ENCODE data around the gene C10orf62.

DNA sequence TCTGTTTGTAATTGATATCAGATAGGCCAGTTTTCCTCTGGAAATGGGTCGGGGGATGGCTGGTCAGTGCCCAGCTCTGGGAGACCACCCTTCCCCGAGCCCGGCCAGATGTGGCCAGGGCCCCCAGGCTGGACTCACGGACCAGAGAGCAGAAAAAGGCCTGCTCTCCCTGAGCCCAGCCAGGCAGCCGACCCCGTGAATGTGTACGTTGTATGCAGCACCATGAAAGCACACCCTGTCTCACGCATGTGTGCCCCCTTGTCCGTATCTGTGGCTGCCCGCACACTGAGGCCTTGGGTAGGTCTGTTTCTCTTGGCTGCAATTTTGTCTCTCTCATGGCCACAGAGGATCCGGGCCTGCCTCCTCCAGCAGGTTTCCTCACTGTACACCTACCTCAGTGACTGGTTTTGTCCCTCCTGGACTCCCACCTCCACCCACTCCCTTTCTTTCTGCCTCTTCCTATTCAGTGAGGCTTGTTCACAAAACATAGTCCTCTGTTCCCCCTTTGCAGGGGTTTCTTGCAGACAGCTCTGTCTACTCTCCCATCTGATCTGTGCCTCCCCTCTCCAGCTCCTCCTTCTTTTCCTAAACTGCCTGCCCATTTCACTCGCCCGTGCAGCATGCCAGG, 40.6 kb upstream of the C10orf62 start:
- no peak for TF ChIP-seq POLR2AphosphoS5 (IDR thresholded peaks at IDR 0.05; ENCODE audit: insufficient read depth, low read depth, low read length)
- TF ChIP-seq MYC (IDR thresholded peaks at IDR 0.05; ENCODE audit: low read depth, low read length), result no peak
- TF ChIP-seq CTCF (IDR thresholded peaks at IDR 0.05; ENCODE audit: extremely low read depth in 1 of 2, insufficient read depth in 1 of 2, low read depth in 1 of 2, low read length in 2 of 2), result no peak
- TF ChIP-seq EZH2 (IDR thresholded peaks at IDR 0.05; ENCODE audit: borderline replicate concordance, low read depth, low read length, severe bottlenecking), result no peak
- TF ChIP-seq GATA2 (IDR thresholded peaks at IDR 0.05; ENCODE audit: insufficient read depth, insufficient read length, low read depth, low read length), result no peak
- no peak for TF ChIP-seq POLR2A (IDR thresholded peaks at IDR 0.05; ENCODE audit: low read depth, low read length)

Data from endothelial cell of umbilical vein (primary cell).